A549 treated with DMSO at 1 μM for 4 hours (cell line): ENCODE data around the gene RMC1. TPM values are rescaled to one million over a fixed set of nuclear protein-coding genes. Genes with fewer than 3 reads are reported as not detected.

Experiments
- total RNA-seq: library from RNA; stranded (reverse); fragments of 200-300 nt; extraction: Qiagen RNA extraction; gene quantifications from 5 replicates; pipeline ENCODE4 v1.2.3, GENCODE V29; 2022; ENCODE audit warnings: low read depth

Gene RMC1
- 13.8 to 17.7 TPM (median 16.3 TPM) in 5 replicates for total RNA-seq

DNA sequence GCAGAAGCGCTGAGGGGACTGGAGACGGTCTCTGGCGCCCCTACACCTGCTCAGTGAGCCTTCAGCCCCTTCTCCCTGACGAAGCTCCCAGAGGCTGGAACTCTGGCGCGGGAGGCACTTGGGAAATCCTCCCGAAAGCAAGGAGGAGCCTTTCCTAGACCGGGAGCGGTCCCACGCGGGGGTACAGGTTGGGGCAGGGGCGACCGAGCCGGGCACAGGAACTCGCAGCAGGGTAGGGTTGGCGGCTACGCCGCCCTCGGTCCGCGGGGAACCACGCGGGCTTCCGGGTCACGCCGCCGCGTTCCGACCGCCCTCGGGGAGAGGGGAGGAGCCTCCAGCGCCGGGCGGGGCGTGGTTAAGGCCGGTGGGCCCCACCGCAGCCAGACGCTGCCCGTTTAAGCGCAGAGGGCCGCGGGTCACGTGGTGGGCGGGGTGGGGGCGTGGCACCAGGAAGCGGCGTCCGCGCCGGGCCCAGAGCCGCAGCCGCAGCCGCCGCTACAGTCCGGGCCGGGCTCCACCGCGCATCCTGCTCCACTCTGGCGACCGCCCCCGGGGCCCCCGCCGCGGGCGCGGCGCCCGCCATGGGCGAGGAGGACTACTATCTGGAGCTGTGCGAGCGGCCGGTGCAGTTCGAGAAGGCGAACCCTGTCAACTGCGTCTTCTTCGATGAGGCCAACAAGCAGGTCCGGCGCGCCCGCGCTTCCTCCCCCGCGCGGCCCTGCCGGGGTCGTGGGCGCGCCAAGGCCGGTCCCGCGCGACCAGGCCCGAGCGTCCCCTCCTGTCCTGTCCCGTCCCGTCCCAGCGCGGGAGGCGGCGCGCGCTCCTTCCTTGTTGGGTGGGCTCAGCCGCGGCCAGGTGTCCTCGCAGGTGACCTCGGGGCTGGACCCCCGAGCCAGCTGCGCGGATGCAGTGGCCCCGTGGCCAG lies at the start of gene RMC1:
Gene RMC1 (plus strand): TSS at position 474 of the 925 bp plus-strand sequence. CDS start 108 bp downstream, at position 582.

Other genes starting within 250 kb of the RMC1 start
- 27.8 to 39.9 TPM (median 32.4 TPM) in 5 replicates for gene RIOK3, start 50.2 kb upstream of the RMC1 start, total RNA-seq
- gene NPC1, start 83.0 kb downstream of the RMC1 start, total RNA-seq, result 89.8 to 100 TPM (median 94.7 TPM) in 5 replicates
- gene ANKRD29, start 159.4 kb downstream of the RMC1 start, total RNA-seq, result 10.0 to 14.9 TPM (median 12.6 TPM) in 5 replicates
- gene LAMA3, start 185.9 kb downstream of the RMC1 start, total RNA-seq, result 29.5 to 44.3 TPM (median 41.7 TPM) in 5 replicates